HG03558 (cell line): ENCODE results near the gene TUBGCP2.

ENCODE experiments used
- ATAC-seq: cut with Tn5 transposase; IDR thresholded peaks from one replicate; pipeline ENCODE4 v1.9.1; 2021; ENCODE audit warnings: moderate number of reproducible peaks; ENCODE audit not compliant: unreplicated experiment; ENCODE audit errors: extremely low read depth

TUBGCP2 gene

GRCh38 chr10:133309100-133309719, 538 bp upstream of the TUBGCP2 start:
- ATAC-seq, result peak; percentile 50

DNA sequence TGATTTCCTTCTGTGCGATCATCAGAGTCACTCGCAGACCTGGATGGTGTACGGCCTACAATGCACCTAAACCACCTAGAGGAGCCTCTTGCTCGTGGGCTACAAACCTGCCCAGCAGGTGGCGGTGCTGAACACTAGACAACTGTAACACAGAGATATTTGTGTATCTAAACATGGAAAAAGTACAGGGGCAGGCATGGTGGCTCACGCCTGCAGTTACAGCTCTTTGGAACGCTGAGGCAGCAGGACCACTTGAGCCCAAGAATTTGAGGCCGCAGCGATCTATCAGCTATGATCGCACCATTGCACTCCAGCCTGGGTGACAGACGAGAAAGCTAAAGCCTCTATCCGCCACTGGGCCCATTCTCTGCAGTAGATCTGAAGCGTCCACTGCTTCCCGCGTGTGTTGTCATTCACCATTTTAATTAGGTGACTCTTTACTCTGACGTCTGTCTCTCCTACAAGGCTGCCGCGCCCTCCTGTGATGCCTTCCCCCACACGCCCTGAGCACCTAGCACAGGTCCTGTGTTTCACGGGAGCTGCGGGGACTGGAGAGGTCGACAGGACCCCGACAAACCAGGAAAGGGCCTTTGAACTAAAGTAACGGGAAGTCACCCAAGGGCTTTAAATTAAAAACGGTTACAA, 774 bp downstream of the TUBGCP2 start:
- ATAC-seq, result no peak

DNA sequence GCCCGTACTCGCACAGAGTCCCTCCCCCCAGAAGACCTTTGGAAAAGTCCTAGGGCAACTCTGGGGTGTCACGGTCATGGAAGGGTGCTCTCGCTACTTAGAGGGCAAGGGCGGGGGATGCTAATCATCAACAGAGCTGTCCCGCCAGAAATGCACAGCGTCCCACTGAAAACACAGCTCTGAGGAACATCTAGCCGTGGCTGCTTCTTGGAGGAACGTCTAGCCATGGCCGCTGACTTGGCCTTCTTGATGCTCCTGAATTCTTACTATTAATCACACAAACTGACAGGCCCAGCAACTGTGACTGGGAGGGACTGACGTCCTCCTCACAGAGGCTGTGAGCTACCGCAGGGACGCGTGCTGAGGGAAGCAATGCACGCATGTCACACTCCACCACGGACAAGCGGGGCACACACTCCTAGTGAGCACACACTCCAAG, 1.7 kb downstream of the TUBGCP2 start:
- ATAC-seq, result no peak

DNA sequence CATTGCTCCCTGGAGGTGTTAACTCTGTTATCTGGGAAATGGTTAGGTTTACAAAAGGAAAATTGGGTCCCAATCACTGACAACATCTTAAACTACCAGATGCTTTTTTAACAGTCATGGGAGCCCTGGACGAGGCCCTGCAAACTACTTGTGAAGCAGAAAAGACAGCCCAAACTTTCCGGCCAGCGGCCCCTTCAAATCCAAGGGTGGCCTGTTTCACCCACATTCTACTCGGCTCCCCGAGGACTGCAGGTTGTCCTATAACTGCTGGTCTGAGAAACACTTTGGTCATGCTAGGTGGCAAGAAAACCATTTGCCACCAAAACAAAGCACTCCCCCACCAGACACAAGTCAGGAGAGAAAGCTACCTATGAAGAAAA, 2.6 kb downstream of the TUBGCP2 start:
- no peak for ATAC-seq

- ATAC-seq, result no peak
These were observed 5.5 kb downstream of the TUBGCP2 start for GRCh38 chr10:133303206-133303605.

DNA sequence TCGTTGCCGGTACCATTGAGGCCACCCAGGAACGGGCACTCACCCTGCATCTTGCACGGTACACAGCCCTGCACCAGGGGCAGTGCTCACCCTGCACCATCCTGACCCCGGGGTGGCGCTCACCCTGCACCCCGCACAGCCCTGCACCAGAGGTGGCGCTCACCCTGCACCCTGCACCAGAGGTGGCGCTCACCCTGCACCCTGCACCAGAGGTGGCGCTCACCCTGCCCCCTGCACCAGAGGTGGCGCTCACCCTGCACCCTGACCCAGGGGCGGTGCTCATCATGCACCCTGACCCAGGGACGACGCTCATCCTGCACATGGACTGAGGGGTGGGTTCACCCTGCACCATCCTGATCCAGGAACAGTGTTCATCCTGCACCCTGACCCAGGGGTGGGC, 6.4 kb downstream of the TUBGCP2 start:
- ATAC-seq, result no peak

DNA sequence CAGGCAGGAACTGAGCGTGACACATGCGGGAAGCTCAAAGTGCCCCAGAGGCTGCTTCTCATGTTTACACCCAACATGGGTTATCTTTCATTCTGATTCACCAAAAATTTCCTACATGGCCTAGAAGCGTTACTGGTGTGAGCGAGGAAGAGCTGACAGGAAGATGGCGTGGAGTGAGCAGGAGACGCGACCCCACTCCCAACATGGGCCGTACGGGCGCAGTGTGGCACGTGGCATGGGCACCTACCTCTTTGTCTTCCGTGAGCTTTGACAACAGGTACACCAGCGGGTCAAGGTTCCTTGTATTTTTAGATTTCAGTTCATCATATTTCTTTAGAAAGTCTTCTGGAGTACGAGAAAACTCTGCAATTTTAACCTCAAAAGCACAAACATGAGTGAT, 8.9 kb downstream of the TUBGCP2 start:
- no peak for ATAC-seq

GRCh38 chr10:133299224-133299623, 9.4 kb downstream of the TUBGCP2 start:
- no peak for ATAC-seq

GRCh38 chr10:133298466-133298865, 10.2 kb downstream of the TUBGCP2 start:
- no peak for ATAC-seq

DNA sequence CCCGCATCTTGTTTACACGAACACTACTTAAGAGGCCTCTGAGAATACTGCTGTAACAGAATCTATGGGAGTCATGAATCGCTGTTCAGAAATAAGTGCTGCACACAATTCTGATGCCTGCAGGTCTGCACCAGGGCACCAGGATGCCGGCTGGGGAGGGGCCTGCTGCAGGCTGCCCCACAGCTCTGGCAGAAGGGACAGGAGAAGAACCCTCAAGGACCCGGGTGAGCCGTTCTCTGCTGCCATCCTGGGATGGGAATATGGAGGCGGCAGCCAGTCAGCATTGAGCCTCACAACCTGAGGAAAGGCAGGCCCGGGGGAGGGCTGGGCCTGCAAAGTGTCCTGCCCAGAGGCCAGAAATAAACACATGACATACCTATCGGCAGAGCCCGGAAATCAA, 11.2 kb downstream of the TUBGCP2 start:
- no peak for ATAC-seq

DNA sequence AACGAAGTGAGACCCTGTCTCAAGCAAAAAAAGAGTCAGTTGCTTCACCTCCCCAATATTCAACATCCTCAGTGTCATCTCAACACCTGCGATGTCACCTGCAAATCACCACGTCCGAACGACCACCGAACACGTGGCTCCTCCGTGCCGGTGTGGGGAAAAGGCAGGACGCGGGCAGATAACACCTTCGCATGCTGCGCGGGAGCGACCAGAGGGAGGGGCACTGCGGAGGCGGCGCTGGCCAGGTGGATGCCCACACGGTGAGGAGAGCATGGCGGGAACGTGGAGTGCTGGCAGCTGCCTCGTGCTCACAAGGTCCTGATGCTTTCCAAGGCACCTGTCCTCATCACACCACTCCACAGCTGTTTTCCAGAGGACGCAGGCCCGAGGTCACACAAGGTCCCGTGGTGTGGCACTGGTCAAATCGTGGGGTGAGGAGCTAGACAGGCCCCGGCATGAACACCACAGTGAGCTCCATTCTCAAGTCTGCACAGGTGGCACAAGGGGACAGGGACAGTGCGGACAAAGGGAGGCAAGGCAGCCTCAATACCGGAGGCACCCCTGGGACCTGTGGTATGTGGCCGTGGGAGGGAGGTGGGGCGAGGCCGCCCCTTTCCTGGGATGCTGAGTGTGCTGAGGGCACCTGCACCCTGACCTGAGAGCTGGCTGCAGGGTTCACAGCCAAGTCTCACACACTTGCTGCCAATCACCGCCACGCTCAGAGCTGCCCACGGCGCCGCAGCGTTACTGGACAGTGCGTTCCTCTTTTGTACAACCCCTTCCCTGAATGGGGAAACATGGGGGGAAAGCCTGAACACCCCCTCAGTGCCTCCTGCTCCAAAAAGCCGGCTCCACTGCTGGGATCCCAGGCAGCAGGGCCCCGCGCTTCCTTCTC, 13.0 kb downstream of the TUBGCP2 start:
- no peak for ATAC-seq

DNA sequence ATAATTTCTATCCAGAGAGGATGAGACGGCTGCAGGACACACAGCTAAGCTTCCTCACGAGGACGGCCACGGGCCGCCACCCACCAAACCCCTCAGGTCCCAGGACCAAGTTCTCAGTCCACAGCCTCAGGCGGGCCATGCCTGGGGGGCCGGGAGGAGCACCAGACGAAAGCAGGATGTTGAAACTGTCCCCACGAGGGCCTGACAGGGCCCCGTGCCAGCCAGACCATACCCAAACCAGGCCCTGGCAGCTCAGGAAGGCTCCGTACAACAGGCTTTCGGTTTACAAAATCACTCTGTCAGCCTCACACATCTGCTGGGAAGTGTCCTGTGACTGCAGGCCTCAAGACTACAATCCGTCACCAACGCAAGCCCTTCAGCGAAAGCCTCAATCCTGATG, 14.5 kb downstream of the TUBGCP2 start:
- no peak for ATAC-seq

DNA sequence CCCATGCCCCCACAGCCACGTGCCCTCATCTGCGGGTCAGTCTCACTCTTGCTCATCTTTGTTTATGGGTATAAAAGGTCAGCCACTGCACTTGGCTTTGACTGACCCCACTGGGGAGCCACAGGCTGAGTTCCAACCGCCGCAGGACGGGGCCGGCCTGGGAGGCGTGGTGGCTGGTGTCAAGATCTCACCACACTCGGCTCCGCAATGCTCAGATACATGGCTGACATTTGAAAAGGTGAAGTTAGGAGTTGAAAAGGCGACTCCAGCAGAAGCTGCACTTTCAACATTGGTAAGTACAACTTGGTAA, 14.9 kb downstream of the TUBGCP2 start:
- no peak for ATAC-seq

- no peak for ATAC-seq
These were observed 15.5 kb downstream of the TUBGCP2 start for GRCh38 chr10:133292919-133293809.

DNA sequence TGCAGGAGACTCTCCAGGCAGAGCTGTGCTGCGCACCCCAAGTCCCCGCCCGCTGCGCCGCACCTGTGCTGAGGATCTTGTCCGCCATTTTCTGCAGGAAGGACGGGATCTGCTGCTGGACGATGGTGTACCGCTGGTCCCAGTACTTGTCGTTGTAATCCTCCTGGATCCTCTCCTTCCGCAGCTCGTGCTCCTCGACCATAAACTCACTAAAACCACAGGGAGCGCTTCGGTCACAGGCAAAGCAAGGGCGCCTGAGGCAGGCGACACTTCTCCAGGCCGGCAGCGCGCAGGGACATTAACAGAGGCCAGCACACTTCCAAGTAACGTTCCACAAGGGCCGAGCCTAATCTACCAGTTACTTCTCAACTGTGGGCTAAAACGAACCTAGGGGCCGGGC, 18.9 kb downstream of the TUBGCP2 start:
- ATAC-seq, result no peak

DNA sequence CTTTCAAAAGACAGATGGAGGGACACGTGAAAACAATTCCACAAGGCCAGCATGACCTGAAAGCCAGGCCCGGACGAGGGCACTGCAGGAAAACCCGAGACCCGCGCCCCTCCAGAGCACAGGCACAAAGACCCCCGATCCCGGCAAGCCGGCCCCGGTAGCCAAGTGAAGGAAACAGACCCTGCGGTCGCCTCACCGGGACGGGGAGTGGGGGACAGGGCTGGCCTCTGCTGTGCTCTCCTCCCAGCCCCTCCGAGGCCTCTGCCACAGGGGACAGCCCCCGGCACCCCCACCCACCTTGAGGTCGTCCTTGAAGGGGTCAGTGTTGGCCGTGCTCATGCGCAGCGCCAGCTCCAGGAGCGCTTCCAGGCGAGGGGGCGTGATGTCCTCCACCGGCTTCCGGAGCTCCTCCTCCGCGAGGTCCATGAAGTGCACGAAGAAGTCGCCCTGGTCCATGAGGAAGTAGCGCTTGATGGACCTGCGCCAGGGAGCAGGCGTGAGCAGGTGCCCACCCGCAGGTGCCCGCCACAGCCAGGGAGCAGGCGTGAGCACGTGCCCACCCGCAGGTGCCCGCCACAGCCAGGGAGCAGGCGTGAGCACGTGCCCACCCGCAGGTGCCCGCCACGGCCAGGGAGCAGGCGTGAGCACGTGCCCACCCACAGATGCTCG, 20.7 kb downstream of the TUBGCP2 start:
- no peak for ATAC-seq

- ATAC-seq, result no peak
These were observed 22.3 kb downstream of the TUBGCP2 start for GRCh38 chr10:133286366-133286765.

DNA sequence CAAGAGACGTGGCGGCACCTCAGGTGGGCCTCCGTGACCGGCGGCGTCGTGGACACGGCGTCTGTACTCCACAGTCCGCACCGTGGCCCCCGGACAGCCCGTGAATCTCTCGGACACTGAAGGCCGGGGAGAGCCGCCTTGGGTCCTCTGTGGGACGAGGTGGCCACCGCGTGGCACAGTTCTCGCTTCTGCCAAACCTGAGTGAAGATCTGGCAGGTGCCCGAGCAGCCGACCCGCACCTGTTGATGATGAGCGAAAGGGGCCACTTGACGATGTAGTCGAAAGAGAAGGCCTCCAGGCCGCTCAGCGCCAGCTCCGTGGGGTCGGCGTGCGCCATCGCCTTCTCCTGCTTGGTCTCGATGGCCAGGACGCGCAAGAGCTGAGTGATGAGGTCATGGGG, 23.5 kb downstream of the TUBGCP2 start:
- no peak for ATAC-seq

- no peak for ATAC-seq
These were observed 24.7 kb downstream of the TUBGCP2 start for GRCh38 chr10:133283931-133284330.

DNA sequence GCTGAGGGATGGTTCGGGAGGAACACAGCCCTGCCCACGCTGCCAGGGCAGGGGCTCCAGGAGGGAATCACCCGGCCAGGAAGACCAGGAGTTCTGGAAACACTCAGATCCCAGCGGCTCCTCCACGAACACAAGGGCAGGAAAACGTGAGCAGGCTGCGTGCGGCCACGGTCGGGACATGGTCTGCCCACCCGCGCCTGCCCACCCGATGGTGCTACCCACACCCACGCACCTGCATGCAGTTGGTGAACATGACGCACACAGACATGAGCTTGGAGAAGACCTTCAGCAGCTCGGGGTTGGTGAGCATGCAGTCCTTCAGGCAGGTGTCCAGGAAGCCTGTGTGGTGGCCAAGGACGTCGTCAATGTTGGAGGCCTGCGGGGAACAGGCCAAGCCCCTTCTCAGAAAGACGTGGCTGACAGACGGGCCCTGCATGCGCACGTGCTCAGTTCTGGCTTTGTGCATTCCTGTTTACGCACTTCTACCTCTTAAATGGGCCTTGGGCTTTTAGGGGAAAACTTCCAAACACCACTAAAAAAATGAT, 25.8 kb downstream of the TUBGCP2 start:
- ATAC-seq, result no peak
